Peyer's patch (tissue), 4 donors: ENCODE data around the gene LRRC37A2.
"Not testable (repeated sequence)": the region's sequence is repeated elsewhere in the genome, so short reads cannot be mapped to it uniquely, and the experiment has no call there.

Experiments
- POLR2A ChIP-seq, 2 donors: fragments of 450-650 bp; IDR thresholded peaks; one replicate each; pipeline ENCODE4 v1.5.1; 2017; ENCODE audit warnings: antibody characterized with exemption in 2 of 2, mild to moderate bottlenecking in 2 of 2, moderate library complexity in 2 of 2
- TF ChIP-seq, protein P1 (sequence below), 6 experiments: fragments of 450-650 bp in 4 of 6; fragments of 200-600 bp in 2 of 6; sonication (generic) in 1 of 6; IDR thresholded peaks; one replicate each; pipeline ENCODE4 v1.5.1; 2017 to 2019; ENCODE audit warnings: antibody characterized with exemption in 6 of 6, mild to moderate bottlenecking in 3 of 6, moderate library complexity in 1 of 6

DNA sequence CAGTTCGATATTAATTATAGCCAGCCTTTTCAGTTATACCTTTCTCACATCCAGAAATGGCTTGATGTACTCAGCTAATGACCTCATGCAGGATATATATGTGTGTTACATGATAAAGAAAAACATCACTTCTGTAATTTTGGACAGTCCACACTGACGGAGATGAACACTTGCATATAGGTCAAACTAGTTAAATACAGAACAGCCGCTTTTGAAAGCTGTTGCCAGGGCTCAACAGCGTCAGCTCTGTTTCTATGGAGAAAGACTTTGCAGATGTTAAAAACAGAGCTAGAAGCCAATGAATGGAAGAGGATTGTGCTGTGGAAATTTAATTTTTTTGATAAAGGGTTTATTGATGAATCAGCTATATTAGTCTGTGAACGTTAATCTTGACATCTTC, 44.6 kb upstream of the LRRC37A2 start:
- TF ChIP-seq, protein P1, sequence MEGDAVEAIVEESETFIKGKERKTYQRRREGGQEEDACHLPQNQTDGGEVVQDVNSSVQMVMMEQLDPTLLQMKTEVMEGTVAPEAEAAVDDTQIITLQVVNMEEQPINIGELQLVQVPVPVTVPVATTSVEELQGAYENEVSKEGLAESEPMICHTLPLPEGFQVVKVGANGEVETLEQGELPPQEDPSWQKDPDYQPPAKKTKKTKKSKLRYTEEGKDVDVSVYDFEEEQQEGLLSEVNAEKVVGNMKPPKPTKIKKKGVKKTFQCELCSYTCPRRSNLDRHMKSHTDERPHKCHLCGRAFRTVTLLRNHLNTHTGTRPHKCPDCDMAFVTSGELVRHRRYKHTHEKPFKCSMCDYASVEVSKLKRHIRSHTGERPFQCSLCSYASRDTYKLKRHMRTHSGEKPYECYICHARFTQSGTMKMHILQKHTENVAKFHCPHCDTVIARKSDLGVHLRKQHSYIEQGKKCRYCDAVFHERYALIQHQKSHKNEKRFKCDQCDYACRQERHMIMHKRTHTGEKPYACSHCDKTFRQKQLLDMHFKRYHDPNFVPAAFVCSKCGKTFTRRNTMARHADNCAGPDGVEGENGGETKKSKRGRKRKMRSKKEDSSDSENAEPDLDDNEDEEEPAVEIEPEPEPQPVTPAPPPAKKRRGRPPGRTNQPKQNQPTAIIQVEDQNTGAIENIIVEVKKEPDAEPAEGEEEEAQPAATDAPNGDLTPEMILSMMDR (IDR thresholded peaks at IDR 0.05), result not testable (repeated sequence)
- not testable (repeated sequence) for TF ChIP-seq POLR2A (IDR thresholded peaks at IDR 0.05)
